ENCODE data around the gene MEX3B. TPM values are rescaled to one million over a fixed set of nuclear protein-coding genes. Genes with fewer than 3 reads are reported as not detected.

The MEX3B gene
- 0.78 TPM for polyA plus RNA-seq (2012; ENCODE audit: missing spikeins)

- TF ChIP-seq POLR2A (IDR thresholded peaks at IDR 0.05; ENCODE audit: low read depth, low read length) = no peak
- DNase-seq (ENCODE audit: insufficient read length) = peak; percentile 82
- peak; percentile 92 for FAIRE-seq
These were observed at the start of gene MEX3B for GRCh38 chr15:82045892-82046665. MEX3B (minus strand) TSS chr15:82046018; CDS start chr15:82045705, 313 bp downstream.

GRCh38 chr15:82093774-82094211 is 48.0 kb upstream of the MEX3B start:
- no peak for DNase-seq (ENCODE audit: insufficient read length)

GRCh38 chr15:82093325-82093724 is 47.5 kb upstream of the MEX3B start:
- DNase-seq (ENCODE audit: insufficient read length) = no peak
- no peak for FAIRE-seq
- no peak for TF ChIP-seq POLR2AphosphoS5 (IDR thresholded peaks at IDR 0.05; ENCODE audit: low read depth, low read length)
- no peak for TF ChIP-seq TAF1 (IDR thresholded peaks at IDR 0.05; ENCODE audit: borderline replicate concordance, low read depth, low read length)
- TF ChIP-seq POLR2A (IDR thresholded peaks at IDR 0.05; ENCODE audit: low read depth, low read length) = no peak

More at GRCh38 chr15:82093774-82094211, 48.0 kb upstream of the MEX3B start:
- no peak for FAIRE-seq
- TF ChIP-seq POLR2A (IDR thresholded peaks at IDR 0.05; ENCODE audit: low read depth, low read length) (no peak), TAF1 (IDR thresholded peaks at IDR 0.05; ENCODE audit: borderline replicate concordance, low read depth, low read length) (no peak), POLR2AphosphoS5 (IDR thresholded peaks at IDR 0.05; ENCODE audit: low read depth, low read length) (no peak)

GRCh38 chr15:82091636-82092140 is 45.9 kb upstream of the MEX3B start:
- no peak for TF ChIP-seq POLR2A (IDR thresholded peaks at IDR 0.05; ENCODE audit: low read depth, low read length)
- TF ChIP-seq TAF1 (IDR thresholded peaks at IDR 0.05; ENCODE audit: borderline replicate concordance, low read depth, low read length) = no peak
- no peak for TF ChIP-seq POLR2AphosphoS5 (IDR thresholded peaks at IDR 0.05; ENCODE audit: low read depth, low read length)
- FAIRE-seq (no peak), DNase-seq (ENCODE audit: insufficient read length) (no peak)

GRCh38 chr15:82086243-82086995 is 40.6 kb upstream of the MEX3B start:
- FAIRE-seq (no peak), DNase-seq (ENCODE audit: insufficient read length) (no peak)
- no peak for TF ChIP-seq POLR2AphosphoS5 (IDR thresholded peaks at IDR 0.05; ENCODE audit: low read depth, low read length)
- TF ChIP-seq POLR2A (IDR thresholded peaks at IDR 0.05; ENCODE audit: low read depth, low read length) = no peak
- TF ChIP-seq TAF1 (IDR thresholded peaks at IDR 0.05; ENCODE audit: borderline replicate concordance, low read depth, low read length) = no peak

GRCh38 chr15:82081914-82082762 is 36.3 kb upstream of the MEX3B start:
- no peak for FAIRE-seq
- TF ChIP-seq TAF1 (IDR thresholded peaks at IDR 0.05; ENCODE audit: borderline replicate concordance, low read depth, low read length) (no peak), POLR2A (IDR thresholded peaks at IDR 0.05; ENCODE audit: low read depth, low read length) (no peak), POLR2AphosphoS5 (IDR thresholded peaks at IDR 0.05; ENCODE audit: low read depth, low read length) (no peak)
- DNase-seq (ENCODE audit: insufficient read length) = no peak

- no peak for FAIRE-seq
- TF ChIP-seq POLR2AphosphoS5 (IDR thresholded peaks at IDR 0.05; ENCODE audit: low read depth, low read length) (no peak), TAF1 (IDR thresholded peaks at IDR 0.05; ENCODE audit: borderline replicate concordance, low read depth, low read length) (no peak), POLR2A (IDR thresholded peaks at IDR 0.05; ENCODE audit: low read depth, low read length) (no peak)
- no peak for DNase-seq (ENCODE audit: insufficient read length)
These were observed 35.0 kb upstream of the MEX3B start for GRCh38 chr15:82080774-82081173.

GRCh38 chr15:82079736-82080135 is 33.9 kb upstream of the MEX3B start:
- TF ChIP-seq POLR2A (IDR thresholded peaks at IDR 0.05; ENCODE audit: low read depth, low read length) (no peak), TAF1 (IDR thresholded peaks at IDR 0.05; ENCODE audit: borderline replicate concordance, low read depth, low read length) (no peak), POLR2AphosphoS5 (IDR thresholded peaks at IDR 0.05; ENCODE audit: low read depth, low read length) (no peak)
- DNase-seq (ENCODE audit: insufficient read length) = no peak
- FAIRE-seq = no peak

- DNase-seq (ENCODE audit: insufficient read length) = no peak
- FAIRE-seq = no peak
These were observed 28.8 kb upstream of the MEX3B start for GRCh38 chr15:82074610-82075009.

GRCh38 chr15:82072926-82073537 is 27.2 kb upstream of the MEX3B start:
- FAIRE-seq (no peak), DNase-seq (ENCODE audit: insufficient read length) (no peak)

More at GRCh38 chr15:82074610-82075009, 28.8 kb upstream of the MEX3B start:
- TF ChIP-seq POLR2A (IDR thresholded peaks at IDR 0.05; ENCODE audit: low read depth, low read length) (no peak), TAF1 (IDR thresholded peaks at IDR 0.05; ENCODE audit: borderline replicate concordance, low read depth, low read length) (no peak), POLR2AphosphoS5 (IDR thresholded peaks at IDR 0.05; ENCODE audit: low read depth, low read length) (no peak)

More at GRCh38 chr15:82072926-82073537, 27.2 kb upstream of the MEX3B start:
- no peak for TF ChIP-seq POLR2A (IDR thresholded peaks at IDR 0.05; ENCODE audit: low read depth, low read length)
- no peak for TF ChIP-seq TAF1 (IDR thresholded peaks at IDR 0.05; ENCODE audit: borderline replicate concordance, low read depth, low read length)
- no peak for TF ChIP-seq POLR2AphosphoS5 (IDR thresholded peaks at IDR 0.05; ENCODE audit: low read depth, low read length)
